Right atrium auricular region (tissue), 2 donors: ENCODE results near the gene REPIN1. TPM values are rescaled to one million over a fixed set of nuclear protein-coding genes. Genes with fewer than 3 reads are reported as not detected.
"Not testable (repeated sequence)": the region's sequence is repeated elsewhere in the genome, so short reads cannot be mapped to it uniquely, and the experiment has no call there.

Experiments
- DNase-seq: peaks from one replicate; pipeline ENCODE4 v3.0.0-alpha.2; 2019; ENCODE audit warnings: low spot score
- H3K27ac ChIP-seq, 2 donors: fragments of 200-600 bp; sonication (generic); 1 replicate in 1 of 2; 2 replicates in 1 of 2; pipeline ENCODE4 v1.5.1; 2016 to 2019
- H3K27me3 ChIP-seq, 2 donors: fragments of 200-600 bp; sonication (generic); one replicate each; pipeline versions ENCODE4 v1.5.1 to v1.6.0; 2017 to 2019
- H3K36me3 ChIP-seq: fragments of 200-600 bp; sonication (generic); one replicate; pipeline ENCODE4 v1.5.1; 2016
- H3K4me1 ChIP-seq, 2 donors: fragments of 200-600 bp; sonication (generic); one replicate each; pipeline versions ENCODE4 v1.5.1 to v1.6.0; 2017 to 2019
- H3K4me3 ChIP-seq, 2 donors: fragments of 200-600 bp; sonication (generic); 1 replicate in 1 of 2; 2 replicates in 1 of 2; pipeline ENCODE4 v1.5.1; 2017 to 2019; ENCODE audit warnings: mild to moderate bottlenecking in 1 of 2, moderate library complexity in 1 of 2
- H3K9me3 ChIP-seq, 2 donors: fragments of 200-600 bp; sonication (generic); one replicate each; pipeline ENCODE4 v1.5.1; 2019
- CTCF ChIP-seq, 2 donors: fragments of 200-600 bp; sonication (generic); IDR thresholded peaks; one replicate each; pipeline ENCODE4 v1.5.1; 2019; ENCODE audit warnings: antibody characterized with exemption in 2 of 2
- total RNA-seq, 2 donors: library from RNA; depleted of rRNA; stranded (reverse); fragments of >200 nt; gene quantifications; one replicate each; pipeline ENCODE4 v1.1.0, GENCODE V29; 2016

REPIN1 gene
- total RNA-seq, 2 donors from 2014 or later = 100.0 to 110 TPM

DNA sequence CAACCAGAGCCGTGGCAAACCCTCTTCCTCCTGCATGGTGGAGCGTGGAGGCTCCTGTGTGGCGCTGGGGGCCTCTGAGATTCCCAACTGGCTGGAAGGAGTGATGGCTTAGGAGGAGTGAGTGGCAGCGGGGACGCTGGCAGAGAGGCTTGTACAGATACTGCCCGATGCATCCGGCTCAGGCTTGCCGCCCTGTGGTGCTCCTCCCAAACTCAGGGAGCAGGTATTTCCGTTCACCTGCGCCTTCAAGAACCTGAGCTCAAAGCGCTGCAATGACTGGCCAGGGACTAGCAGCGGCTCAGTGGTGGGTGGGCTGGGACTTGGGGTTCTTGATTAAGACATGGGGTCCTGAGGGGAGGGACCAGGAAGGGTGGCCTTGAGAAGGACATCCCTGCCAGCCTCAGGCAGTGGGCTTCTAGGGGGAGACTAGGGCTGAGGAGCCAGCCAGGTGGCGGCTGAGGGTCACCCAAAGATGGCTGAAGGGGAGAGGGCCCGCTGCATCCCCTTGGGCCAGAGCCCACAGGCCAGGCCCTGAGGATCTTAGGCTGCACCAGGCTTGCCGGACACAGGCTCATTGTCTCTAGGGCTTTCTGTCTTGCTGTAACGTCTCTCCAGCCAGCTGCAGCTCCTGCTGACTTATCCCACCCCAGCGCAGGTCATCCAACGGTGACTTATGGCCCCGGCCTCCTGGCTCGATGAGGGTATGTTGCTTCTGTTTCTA lies 13.7 kb downstream of the REPIN1 start:
- H3K4me1 ChIP-seq = peaks cover 0 to 46% of the 10 kb centered on the region in 2 donors
- H3K4me3 ChIP-seq = no peak overlapping the region
- DNase-seq = no peak
- no peaks in the 10 kb centered on the region for H3K27me3 ChIP-seq
- H3K27ac ChIP-seq = no peak overlapping the region
- no peak for TF ChIP-seq CTCF (IDR thresholded peaks at IDR 0.05)
- no peaks in the 10 kb centered on the region for H3K36me3 ChIP-seq
- H3K9me3 ChIP-seq = no peaks in the 10 kb centered on the region

- Histone ChIP-seq H3K4me3 (no peak overlapping the region), H3K36me3 (no peaks in the 10 kb centered on the region), H3K27me3 (no peaks in the 10 kb centered on the region), H3K9me3 (no peaks in the 10 kb centered on the region), H3K4me1 (peaks cover 0 to 42% of the 10 kb centered on the region in 2 donors), H3K27ac (no peak overlapping the region)
- no peak for TF ChIP-seq CTCF (IDR thresholded peaks at IDR 0.05)
- no peak for DNase-seq
Observed at GRCh38 chr7:150382844-150383225, 14.2 kb downstream of the REPIN1 start.

DNA sequence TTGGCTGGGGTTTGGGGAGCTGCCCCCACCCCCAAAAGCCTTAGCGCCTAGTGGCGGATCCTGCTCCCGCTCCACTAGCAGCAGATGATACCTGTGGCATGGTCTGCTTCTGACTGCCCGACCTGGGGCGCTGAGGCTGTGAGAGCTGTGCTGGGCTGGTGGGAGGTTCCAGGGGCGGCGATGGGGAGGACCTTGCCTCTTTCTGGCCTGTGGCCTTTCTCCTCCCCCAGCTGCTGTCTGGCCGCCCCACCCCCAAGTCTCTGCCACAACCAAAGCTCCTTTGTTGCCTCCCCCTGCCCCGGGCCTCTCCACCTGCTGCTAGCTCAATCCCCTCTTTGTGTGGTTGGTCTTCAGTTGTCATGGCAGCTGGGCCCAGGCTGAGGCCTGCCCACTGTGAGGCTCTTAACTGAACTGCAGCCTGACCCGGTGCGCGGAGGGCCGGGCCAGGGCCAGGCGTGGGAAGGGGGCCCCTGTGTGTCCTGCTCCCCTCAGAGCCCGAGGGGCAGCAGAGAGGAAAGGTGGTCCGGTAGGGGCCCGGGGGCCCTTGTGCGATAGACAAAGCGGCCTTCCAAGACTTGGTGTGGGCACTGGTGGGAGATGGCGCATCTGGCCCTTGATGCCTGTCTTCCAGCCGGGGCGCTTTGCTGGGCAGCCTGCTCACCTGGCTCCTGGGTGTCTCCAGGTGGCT lies 15.2 kb downstream of the REPIN1 start:
- TF ChIP-seq CTCF (IDR thresholded peaks at IDR 0.05) = no peak
- no peak overlapping the region for H3K27ac ChIP-seq
- H3K36me3 ChIP-seq = no peaks in the 10 kb centered on the region
- no peak for DNase-seq
- peaks cover 0 to 34% of the 10 kb centered on the region in 2 donors for H3K4me1 ChIP-seq
- no peaks in the 10 kb centered on the region for H3K9me3 ChIP-seq
- no peaks in the 10 kb centered on the region for H3K27me3 ChIP-seq
- no peak overlapping the region for H3K4me3 ChIP-seq

DNA sequence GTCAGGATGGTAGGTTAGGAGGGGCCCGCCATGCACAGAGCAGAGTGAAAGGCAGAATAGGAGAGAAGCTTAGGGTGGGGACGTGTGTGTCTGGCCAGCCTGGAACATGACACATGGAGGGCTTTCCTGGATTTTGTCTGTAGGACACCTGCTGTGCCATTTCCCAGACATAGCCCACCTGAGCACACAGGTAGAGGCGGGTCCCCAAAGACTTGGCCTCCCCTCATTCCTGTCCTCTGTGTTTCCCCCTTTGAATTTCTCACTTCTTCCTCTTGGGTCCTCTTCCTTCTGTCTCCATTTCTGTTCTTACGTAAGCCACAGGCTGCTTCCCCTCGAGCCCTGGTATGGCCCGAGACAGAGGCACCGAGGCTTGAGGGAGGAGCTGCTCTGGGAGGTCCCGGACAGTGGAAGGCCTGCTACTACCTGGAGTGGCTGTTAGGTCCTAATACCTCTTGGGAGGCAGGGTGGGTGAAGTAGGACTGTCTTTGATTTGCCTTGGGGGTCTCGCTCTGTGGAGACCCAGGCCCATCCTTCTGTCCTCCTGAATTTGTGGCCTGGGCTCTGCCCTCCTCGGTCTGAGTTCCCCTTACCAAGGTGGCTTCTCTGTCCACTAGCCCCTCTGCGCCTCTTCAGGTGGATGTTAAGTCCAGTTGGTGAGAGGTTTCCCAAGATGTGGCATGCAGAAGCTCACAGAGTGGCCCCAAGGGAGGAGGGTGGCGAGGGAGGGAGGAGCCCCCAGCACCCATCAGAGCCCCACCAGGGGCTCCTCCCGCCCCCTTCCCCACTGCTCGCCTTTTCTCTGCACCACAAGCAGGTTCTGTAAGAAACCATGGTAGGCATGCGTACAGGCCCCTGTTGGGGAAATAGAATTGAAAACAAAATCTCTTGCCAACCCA lies 16.0 kb downstream of the REPIN1 start:
- DNase-seq = no peak
- no peak overlapping the region for H3K27ac ChIP-seq
- no peaks in the 10 kb centered on the region for H3K9me3 ChIP-seq
- H3K4me3 ChIP-seq = no peak overlapping the region
- H3K4me1 ChIP-seq = peaks cover 0 to 39% of the 10 kb centered on the region in 2 donors
- H3K36me3 ChIP-seq = no peaks in the 10 kb centered on the region
- TF ChIP-seq CTCF (IDR thresholded peaks at IDR 0.05) = no peak
- no peaks in the 10 kb centered on the region for H3K27me3 ChIP-seq

- Histone ChIP-seq H3K4me1 (peaks cover 0 to 33% of the 10 kb centered on the region in 2 donors), H3K36me3 (no peaks in the 10 kb centered on the region), H3K9me3 (no peaks in the 10 kb centered on the region), H3K27me3 (no peaks in the 10 kb centered on the region), H3K4me3 (no peak overlapping the region), H3K27ac (no peak overlapping the region)
- no peak for DNase-seq
- TF ChIP-seq CTCF (IDR thresholded peaks at IDR 0.05) = no peak
Observed at GRCh38 chr7:150385302-150385723, 16.7 kb downstream of the REPIN1 start.

DNA sequence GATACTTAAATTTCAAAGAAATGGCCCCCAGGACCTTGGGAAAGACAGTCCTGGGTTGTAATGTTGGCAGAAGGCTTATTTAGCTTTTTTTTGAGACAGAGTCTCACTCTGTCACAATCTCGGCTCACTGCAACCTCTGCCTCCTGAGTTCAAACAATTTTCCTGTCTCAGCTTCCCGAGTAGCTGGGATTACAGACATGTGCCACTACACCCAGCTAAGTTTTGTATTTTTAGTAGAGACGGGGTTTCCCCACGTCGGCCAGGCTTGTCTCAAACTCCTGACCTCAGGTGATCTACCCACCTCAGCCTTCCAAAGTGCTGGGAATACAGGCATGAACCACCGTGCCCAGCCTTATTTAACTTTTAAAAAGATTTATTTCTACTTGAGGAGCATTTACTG lies 17.3 kb downstream of the REPIN1 start:
- DNase-seq, H3K9me3 ChIP-seq, H3K27ac ChIP-seq, H3K36me3 ChIP-seq, H3K4me3 ChIP-seq, H3K27me3 ChIP-seq: not testable (repeated sequence)
- peaks cover 0 to 27% of the 10 kb centered on the region in 2 donors for H3K4me1 ChIP-seq
